MCF 10A (cell line): ENCODE measurements around the gene LEMD3. TPM values are rescaled to one million over a fixed set of nuclear protein-coding genes. Genes with fewer than 3 reads are reported as not detected.

ENCODE experiments used
- BruUV-seq: library from RNA; stranded (reverse); fragments of 400-500 nt; replicated peaks from 2 replicates; lab custom pipeline; 2021; lab: Mats Ljungman, UMichigan
- CTCF ChIA-PET: fragments of 300-600 bp; sonication (Branson Sonifier 250); formaldehyde crosslinking; extraction: SDS; loops from one replicate; lab custom pipeline; 2021; ENCODE audit warnings: antibody characterized with exemption, inconsistent platforms; lab: Yijun Ruan, JAX
- POLR2A ChIA-PET: fragments of 300-600, 350-650 bp; sonication (Branson Sonifier 250); formaldehyde crosslinking; extraction: SDS; loops from one replicate; lab custom pipeline; 2020; ENCODE audit warnings: antibody characterized with exemption, inconsistent platforms; lab: Yijun Ruan, JAX
- DNase-seq: peaks from one replicate; pipeline ENCODE4 v3.0.0-alpha.2; 2018; ENCODE audit not compliant: unreplicated experiment
- H3K27ac Mint-ChIP-seq: one replicate; pipeline ENCODE4 v1.8.0; 2022; ENCODE audit warnings: mild to moderate bottlenecking, low read depth, mixed read lengths; ENCODE audit not compliant: unreplicated experiment
- H3K27me3 Mint-ChIP-seq: one replicate; pipeline ENCODE4 v1.8.0; 2022; ENCODE audit warnings: mixed read lengths; ENCODE audit not compliant: insufficient read depth, unreplicated experiment
- H3K36me3 Mint-ChIP-seq: one replicate; pipeline ENCODE4 v1.8.0; 2022; ENCODE audit warnings: mild to moderate bottlenecking, moderate library complexity, mixed read lengths; ENCODE audit not compliant: insufficient read depth, unreplicated experiment
- H3K4me1 Mint-ChIP-seq: one replicate; pipeline ENCODE4 v1.8.0; 2022; ENCODE audit warnings: mixed read lengths; ENCODE audit not compliant: insufficient read depth, unreplicated experiment
- H3K4me3 Mint-ChIP-seq: one replicate; pipeline ENCODE4 v1.8.0; 2022; ENCODE audit warnings: mild to moderate bottlenecking, moderate library complexity, mixed read lengths; ENCODE audit not compliant: unreplicated experiment
- H3K9me3 Mint-ChIP-seq: one replicate; pipeline ENCODE4 v1.8.0; 2022; ENCODE audit warnings: mixed read lengths; ENCODE audit not compliant: unreplicated experiment
- CTCF ChIP-seq: fragments of 200-600 bp; IDR thresholded peaks from one replicate; pipeline ENCODE4 v1.8.0; 2022; ENCODE audit warnings: antibody characterized with exemption, mild to moderate bottlenecking; ENCODE audit not compliant: unreplicated experiment
- intact Hi-C: fragments of 100-400 bp; cut with micrococcal nuclease; formaldehyde crosslinking; loops from 2 replicates; pipeline ENCODE4 v1.14.1; 2022
- total RNA-seq: library from RNA; stranded (reverse); gene quantifications from 2 replicates; pipeline ENCODE4 v1.2.3, GENCODE V29; 2022

Gene LEMD3
- total RNA-seq, 1 experiment from 2014 or later = 21.8 TPM

DNA sequence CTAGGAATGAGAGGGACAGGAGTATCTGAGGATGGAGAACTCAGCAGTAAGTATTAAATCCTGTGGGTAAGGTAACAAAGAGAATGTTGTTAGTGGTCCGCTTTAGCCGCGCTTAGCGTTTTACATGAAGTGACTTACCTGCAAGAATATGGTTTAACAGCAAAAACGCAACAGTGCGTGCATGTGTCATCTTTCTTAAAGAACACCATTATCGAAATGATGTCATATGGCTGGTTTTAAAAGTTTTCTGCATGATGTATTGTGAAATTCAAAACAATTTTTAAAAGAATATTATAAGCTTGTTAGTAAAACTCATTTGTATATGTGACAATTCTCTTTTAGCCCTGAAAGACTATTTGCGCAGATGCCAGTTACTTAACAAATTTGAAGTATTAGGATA is 1.7 kb downstream of the LEMD3 start:
- DNase-seq = no peak
- POLR2A ChIA-PET = interaction anchor here (0.6 to 4.5 kb wide), 12 partner anchors 9 to 70 kb away, joined by 3 to 58 read pairs (median 3); no protein-coding TSS in a partner anchor

DNA sequence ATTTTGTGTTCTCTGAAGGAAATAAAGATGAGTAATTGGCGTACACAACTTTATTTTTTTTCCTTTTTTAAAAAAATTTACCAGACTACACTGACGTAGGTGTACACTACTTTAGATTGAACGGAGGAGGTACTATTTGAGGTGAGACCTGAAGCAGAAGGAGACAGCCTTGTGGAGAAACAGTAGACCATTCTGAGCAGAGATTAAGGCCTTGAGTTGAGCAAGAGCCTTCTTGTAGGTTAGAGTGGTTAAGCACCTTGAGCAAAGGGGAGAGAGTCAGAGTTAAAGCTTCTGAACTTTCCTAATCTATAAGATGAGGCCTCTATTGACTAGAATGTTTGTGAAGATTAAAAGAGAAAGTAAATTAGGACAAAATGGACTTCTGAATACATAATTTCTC is 2.5 kb downstream of the LEMD3 start:
- BruUV-seq = no TSS peak
- Mint-ChIP-seq H3K9me3 (no peaks in the 10 kb centered on the region), H3K27me3 (no peaks in the 10 kb centered on the region), H3K4me3 (peak overlapping the region; percentile 100), H3K4me1 (peaks cover 11% of the 10 kb centered on the region), H3K27ac (peak overlapping the region; percentile 12), H3K36me3 (no peaks in the 10 kb centered on the region)
- DNase-seq = peak; percentile 51
- ChIA-PET CTCF (interaction anchor here (0.7 to 4.9 kb wide), 6 partner anchors 9 to 370 kb away, joined by 3 to 35 read pairs (median 3); no protein-coding TSS in a partner anchor), POLR2A (interaction anchor here (0.5 to 4.5 kb wide), 14 partner anchors 8 to 488 kb away, joined by 3 to 58 read pairs (median 4); no protein-coding TSS in a partner anchor)
- TF ChIP-seq CTCF = no peak
- intact Hi-C loops = loop anchor here (2.0 to 5.0 kb wide), 2 partner anchors 61 to 105 kb away; partner anchors contain the start of gene MSRB3

More for the DNA sequence above, 1.7 kb downstream of the LEMD3 start:
- CTCF ChIA-PET = interaction anchor here (0.7 to 4.9 kb wide), 3 partner anchors 10 to 369 kb away, joined by 3 to 35 read pairs (median 6); no protein-coding TSS in a partner anchor
- Mint-ChIP-seq H3K4me1 (peaks cover 11% of the 10 kb centered on the region), H3K27me3 (no peaks in the 10 kb centered on the region), H3K4me3 (peak overlapping the region; percentile 100), H3K36me3 (no peaks in the 10 kb centered on the region), H3K27ac (peak overlapping the region; percentile 98), H3K9me3 (no peaks in the 10 kb centered on the region)
- no peak for TF ChIP-seq CTCF
- intact Hi-C loops = loop anchor here (2.0 to 5.0 kb wide), 2 partner anchors 62 to 106 kb away; partner anchors contain the start of gene MSRB3
- BruUV-seq = TSS peak; percentile 31

- BruUV-seq = no TSS peak
- H3K4me1 Mint-ChIP-seq = peaks cover 11% of the 10 kb centered on the region
- ChIA-PET POLR2A (interaction anchor here (0.6 kb wide), 1 partner anchor 21 kb away, joined by 3 read pairs; no protein-coding TSS in a partner anchor), CTCF (interaction anchor here (0.6 kb wide), 1 partner anchor 57 kb away, joined by 3 read pairs; no protein-coding TSS in a partner anchor)
- no peaks in the 10 kb centered on the region for H3K36me3 Mint-ChIP-seq
- H3K9me3 Mint-ChIP-seq = no peaks in the 10 kb centered on the region
- DNase-seq = no peak
- intact Hi-C loops = no loop called here
- no peak for TF ChIP-seq CTCF
- H3K4me3 Mint-ChIP-seq = no peak overlapping the region
- H3K27ac Mint-ChIP-seq = no peak overlapping the region
- no peaks in the 10 kb centered on the region for H3K27me3 Mint-ChIP-seq
These were observed 6.0 kb downstream of the LEMD3 start for GRCh38 chr12:65175385-65175784.

GRCh38 chr12:65182012-65182739 is 12.8 kb downstream of the LEMD3 start:
- ChIA-PET POLR2A (interaction anchor here (1.1 to 5.2 kb wide), 2 partner anchors 8 to 12 kb away, joined by 7 to 49 read pairs; partner anchors contain the start of gene LEMD3), CTCF (interaction anchor here (0.7 kb wide), 1 partner anchor 526 kb away, joined by 3 read pairs; no protein-coding TSS in a partner anchor)
- BruUV-seq = no TSS peak
- no peak for DNase-seq
- Mint-ChIP-seq H3K9me3 (no peaks in the 10 kb centered on the region), H3K27ac (no peak overlapping the region), H3K36me3 (peaks cover 13% of the 10 kb centered on the region), H3K4me1 (peaks cover 14% of the 10 kb centered on the region), H3K27me3 (no peaks in the 10 kb centered on the region), H3K4me3 (no peak overlapping the region)
- TF ChIP-seq CTCF = no peak
- intact Hi-C loops = no loop called here
